ENCODE data around the gene LTBP1.

DNA sequence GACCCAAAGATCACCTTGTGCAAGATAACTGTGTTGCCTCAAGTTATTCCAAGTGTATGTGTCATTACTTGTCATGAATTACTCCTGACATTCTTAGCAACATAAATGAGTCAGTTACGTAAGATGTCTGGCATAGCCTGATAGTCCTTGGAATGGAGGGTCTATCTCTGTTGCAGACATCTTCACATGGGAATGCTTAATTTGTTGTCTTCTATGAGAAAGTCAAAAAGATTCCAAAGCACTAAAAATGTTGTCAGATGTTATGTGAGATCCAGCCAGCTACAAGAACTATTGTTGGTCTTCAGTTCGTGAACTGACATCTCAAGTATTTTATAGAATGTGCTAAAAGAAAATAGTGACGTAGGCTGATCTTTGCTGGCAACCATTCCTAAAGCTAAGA is 351.5 kb downstream of the LTBP1 start:
- TF ChIP-seq, protein P1, sequence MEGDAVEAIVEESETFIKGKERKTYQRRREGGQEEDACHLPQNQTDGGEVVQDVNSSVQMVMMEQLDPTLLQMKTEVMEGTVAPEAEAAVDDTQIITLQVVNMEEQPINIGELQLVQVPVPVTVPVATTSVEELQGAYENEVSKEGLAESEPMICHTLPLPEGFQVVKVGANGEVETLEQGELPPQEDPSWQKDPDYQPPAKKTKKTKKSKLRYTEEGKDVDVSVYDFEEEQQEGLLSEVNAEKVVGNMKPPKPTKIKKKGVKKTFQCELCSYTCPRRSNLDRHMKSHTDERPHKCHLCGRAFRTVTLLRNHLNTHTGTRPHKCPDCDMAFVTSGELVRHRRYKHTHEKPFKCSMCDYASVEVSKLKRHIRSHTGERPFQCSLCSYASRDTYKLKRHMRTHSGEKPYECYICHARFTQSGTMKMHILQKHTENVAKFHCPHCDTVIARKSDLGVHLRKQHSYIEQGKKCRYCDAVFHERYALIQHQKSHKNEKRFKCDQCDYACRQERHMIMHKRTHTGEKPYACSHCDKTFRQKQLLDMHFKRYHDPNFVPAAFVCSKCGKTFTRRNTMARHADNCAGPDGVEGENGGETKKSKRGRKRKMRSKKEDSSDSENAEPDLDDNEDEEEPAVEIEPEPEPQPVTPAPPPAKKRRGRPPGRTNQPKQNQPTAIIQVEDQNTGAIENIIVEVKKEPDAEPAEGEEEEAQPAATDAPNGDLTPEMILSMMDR (conservative IDR thresholded peaks at IDR 0.05) = no peak
- TF ChIP-seq EZH2 (IDR thresholded peaks at IDR 0.05; ENCODE audit: low read depth) = no peak
